Colonic mucosa (tissue), 4 donors: Measurements from ENCODE around the gene ATP6AP1. TPM values are rescaled to one million over a fixed set of nuclear protein-coding genes. Genes with fewer than 3 reads are reported as not detected.

Experiments
- DNase-seq: peaks from one replicate; pipeline ENCODE4 v3.0.0-alpha.2; 2020
- H3K27ac ChIP-seq: fragments of 200-600 bp; one replicate; pipeline ENCODE4 v1.8.0; 2021
- H3K27me3 ChIP-seq: fragments of 200-600 bp; one replicate; pipeline ENCODE4 v1.8.0; 2021
- H3K36me3 ChIP-seq: fragments of 200-600 bp; one replicate; pipeline ENCODE4 v1.8.0; 2021
- H3K4me1 ChIP-seq: fragments of 200-600 bp; one replicate; pipeline ENCODE4 v1.8.0; 2021; ENCODE audit warnings: mild to moderate bottlenecking
- H3K4me3 ChIP-seq: fragments of 200-600 bp; one replicate; pipeline ENCODE4 v1.8.0; 2021
- H3K9ac ChIP-seq, 2 donors: one replicate each; pipeline ENCODE4 v1.7.0; 2013; ENCODE audit warnings: control low read depth in 2 of 2, low read depth in 2 of 2, low read length in 2 of 2
- H3K9me3 ChIP-seq: fragments of 200-600 bp; one replicate; pipeline ENCODE4 v1.8.0; 2021
- intact Hi-C: fragments of 100-400 bp; cut with DNase I; formaldehyde crosslinking; loops from one replicate; pipeline ENCODE4 v1.14.1; 2022
- total RNA-seq, 2 donors: library from RNA; stranded (reverse); fragmentation: NEBNext Ultra II Directional in 1 of 2; extraction: Animal tissue kit (Norgen Biotek cat#: 25700) in 1 of 2; gene quantifications; one replicate each; pipeline ENCODE4 v1.2.1, GENCODE V29; 2021
- TF ChIP-seq, protein P1 (sequence below): fragments of 200-600 bp; IDR thresholded peaks from one replicate; pipeline ENCODE4 v1.8.0; 2022; ENCODE audit warnings: antibody characterized with exemption, mild to moderate bottlenecking
- donor health status: healthy.
- donor health status: DM: no; HTN: no; CAD: no.
- donor health status: DM: no; HTN: no; CAD: no.

ATP6AP1 gene
- total RNA-seq, 2 donors from 2014 or later, result 86.3 to 96.9 TPM

DNA sequence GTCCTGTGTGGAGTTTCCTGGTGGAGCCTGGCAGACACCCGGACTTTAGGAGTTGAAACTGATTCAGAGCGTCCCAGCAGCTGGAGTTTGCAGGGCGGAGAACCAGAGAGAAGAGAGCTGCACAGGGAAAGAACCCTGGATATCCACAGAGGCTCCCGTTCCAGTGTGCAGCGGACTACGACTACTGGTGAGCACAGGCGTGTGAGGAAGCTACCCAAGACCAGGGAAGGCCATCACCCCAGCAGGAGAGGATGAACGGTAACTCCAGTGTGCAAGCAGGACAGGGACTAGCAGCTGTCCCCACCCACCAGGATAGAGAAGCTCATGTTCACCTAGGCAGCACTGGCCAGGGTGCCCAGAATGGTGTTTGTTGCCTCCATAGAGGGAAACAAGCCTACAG, 48.3 kb downstream of the ATP6AP1 start:
- TF ChIP-seq, protein P1, sequence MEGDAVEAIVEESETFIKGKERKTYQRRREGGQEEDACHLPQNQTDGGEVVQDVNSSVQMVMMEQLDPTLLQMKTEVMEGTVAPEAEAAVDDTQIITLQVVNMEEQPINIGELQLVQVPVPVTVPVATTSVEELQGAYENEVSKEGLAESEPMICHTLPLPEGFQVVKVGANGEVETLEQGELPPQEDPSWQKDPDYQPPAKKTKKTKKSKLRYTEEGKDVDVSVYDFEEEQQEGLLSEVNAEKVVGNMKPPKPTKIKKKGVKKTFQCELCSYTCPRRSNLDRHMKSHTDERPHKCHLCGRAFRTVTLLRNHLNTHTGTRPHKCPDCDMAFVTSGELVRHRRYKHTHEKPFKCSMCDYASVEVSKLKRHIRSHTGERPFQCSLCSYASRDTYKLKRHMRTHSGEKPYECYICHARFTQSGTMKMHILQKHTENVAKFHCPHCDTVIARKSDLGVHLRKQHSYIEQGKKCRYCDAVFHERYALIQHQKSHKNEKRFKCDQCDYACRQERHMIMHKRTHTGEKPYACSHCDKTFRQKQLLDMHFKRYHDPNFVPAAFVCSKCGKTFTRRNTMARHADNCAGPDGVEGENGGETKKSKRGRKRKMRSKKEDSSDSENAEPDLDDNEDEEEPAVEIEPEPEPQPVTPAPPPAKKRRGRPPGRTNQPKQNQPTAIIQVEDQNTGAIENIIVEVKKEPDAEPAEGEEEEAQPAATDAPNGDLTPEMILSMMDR, result no peak
- Histone ChIP-seq H3K9me3 (no peaks in the 10 kb centered on the region), H3K4me1 (no peaks in the 10 kb centered on the region), H3K27me3 (no peaks in the 10 kb centered on the region), H3K36me3 (no peaks in the 10 kb centered on the region), H3K4me3 (no peak overlapping the region), H3K9ac (no peak overlapping the region), H3K27ac (no peak overlapping the region)
- no peak for DNase-seq
- intact Hi-C loops, result no loop called here

- no peaks in the 10 kb centered on the region for H3K9me3 ChIP-seq
- H3K4me1 ChIP-seq, result no peaks in the 10 kb centered on the region
- TF ChIP-seq, protein P1, result no peak
- H3K36me3 ChIP-seq, result no peaks in the 10 kb centered on the region
- peak overlapping the region; percentile 22 for H3K4me3 ChIP-seq
- peak; percentile 22 for DNase-seq
- no peaks in the 10 kb centered on the region for H3K27me3 ChIP-seq
- intact Hi-C loops, result no loop called here
- H3K9ac ChIP-seq, result peak overlapping the region; percentile 44 to 56
- no peak overlapping the region for H3K27ac ChIP-seq
Observed at GRCh38 chrX:154477891-154478477, 49.5 kb downstream of the ATP6AP1 start.

DNA sequence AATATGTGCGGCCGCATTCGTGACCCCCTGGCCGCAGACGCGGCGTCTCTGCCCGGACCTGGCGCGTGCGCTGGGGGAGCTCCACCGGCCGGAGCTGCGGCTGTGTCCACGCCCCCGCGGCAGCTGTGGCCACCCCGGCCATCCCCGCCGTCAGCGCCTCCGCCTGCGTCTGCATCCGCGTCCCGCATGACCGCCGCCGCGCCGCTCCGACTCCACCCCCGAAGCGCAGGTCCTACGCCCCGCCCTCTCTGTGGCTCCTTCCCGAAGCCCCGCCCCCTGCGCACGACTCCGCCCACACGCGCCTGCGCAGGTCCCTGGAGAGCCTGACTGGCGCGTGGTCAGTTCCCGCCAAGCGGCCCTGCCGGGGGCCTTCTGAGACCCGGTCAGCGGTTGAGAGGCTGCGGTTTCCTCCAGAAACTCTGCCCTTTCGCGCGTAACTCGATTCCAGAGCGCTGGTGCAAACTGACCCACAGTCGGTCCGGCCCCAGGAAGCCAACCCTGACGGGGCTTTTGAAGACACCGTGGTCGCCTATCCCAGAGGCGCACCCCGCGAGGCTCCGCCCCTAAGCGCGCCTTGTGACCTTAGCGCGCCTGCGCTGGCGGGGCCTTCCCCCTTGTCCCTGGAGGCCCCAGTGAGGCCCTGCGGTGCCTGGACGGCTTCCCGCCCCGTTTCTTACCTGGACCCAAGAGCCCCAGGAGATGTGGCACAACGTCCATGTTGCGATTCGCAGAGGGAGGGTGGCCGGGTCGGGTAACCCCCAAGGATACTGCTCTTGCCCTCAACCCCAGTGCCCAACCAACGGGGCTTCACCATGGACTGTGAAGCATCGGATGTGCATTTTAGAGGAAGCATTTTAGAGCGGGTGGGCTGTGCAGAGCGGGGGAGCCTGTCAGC, 50.5 kb downstream of the ATP6AP1 start, which contains the start of gene LAGE3:
LAGE3 (minus strand) TSS at position 554 of the 895 bp plus-strand sequence; CDS start at position 188, 366 bp downstream.
- H3K4me3 ChIP-seq, result peak within 1 kb of the TSS; percentile 22
- intact Hi-C loops, result no loop called here
- peak within 1 kb of the TSS; percentile 53 for H3K27ac ChIP-seq
- peak; percentile 96 for DNase-seq
- no peaks in the 10 kb centered on the region for H3K9me3 ChIP-seq
- H3K36me3 ChIP-seq, result no peaks in the 10 kb centered on the region
- H3K4me1 ChIP-seq, result no peaks in the 10 kb centered on the region
- TF ChIP-seq, protein P1, result no peak
- H3K9ac ChIP-seq, result peak within 1 kb of the TSS; percentile 44 to 56
- no peaks in the 10 kb centered on the region for H3K27me3 ChIP-seq

DNA sequence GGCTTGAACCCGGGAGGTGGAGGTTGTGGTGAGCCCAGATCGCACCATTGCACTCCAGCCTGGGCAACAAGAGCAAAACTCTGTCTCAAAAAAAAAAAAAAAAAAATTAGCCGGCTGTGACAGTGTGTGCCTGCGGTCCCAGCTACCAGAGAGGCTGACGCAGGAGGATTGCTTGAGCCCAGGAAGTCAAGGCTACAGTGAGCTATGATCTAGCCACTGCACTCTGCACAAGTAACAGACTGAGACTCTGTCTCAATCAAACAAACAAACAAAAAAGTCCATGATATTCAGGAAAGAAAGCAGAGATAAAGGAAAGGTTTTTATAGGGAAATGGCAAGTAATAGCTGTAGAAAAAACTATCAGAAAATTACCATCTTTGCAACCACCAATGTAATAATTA, 52.7 kb downstream of the ATP6AP1 start:
- H3K4me3 ChIP-seq, result no peak overlapping the region
- intact Hi-C loops, result no loop called here
- no peaks in the 10 kb centered on the region for H3K36me3 ChIP-seq
- no peak for DNase-seq
- no peaks in the 10 kb centered on the region for H3K27me3 ChIP-seq
- H3K9ac ChIP-seq, result no peak overlapping the region
- H3K9me3 ChIP-seq, result no peaks in the 10 kb centered on the region
- H3K4me1 ChIP-seq, result no peaks in the 10 kb centered on the region
- TF ChIP-seq, protein P1, result no peak
- no peak overlapping the region for H3K27ac ChIP-seq

GRCh38 chrX:154481911-154482601, 53.6 kb downstream of the ATP6AP1 start:
- no peak overlapping the region for H3K9ac ChIP-seq
- TF ChIP-seq, protein P1, result no peak
- no peak for DNase-seq
- H3K4me3 ChIP-seq, result no peak overlapping the region
- no peaks in the 10 kb centered on the region for H3K9me3 ChIP-seq
- no peaks in the 10 kb centered on the region for H3K4me1 ChIP-seq
- H3K27me3 ChIP-seq, result no peaks in the 10 kb centered on the region
- H3K36me3 ChIP-seq, result no peaks in the 10 kb centered on the region
- intact Hi-C loops, result no loop called here
- no peak overlapping the region for H3K27ac ChIP-seq
